BLaER1 (cell line): Measurements from ENCODE around the gene DAGLA.
"Not testable (repeated sequence)": the region's sequence is repeated elsewhere in the genome, so short reads cannot be mapped to it uniquely, and the experiment has no call there.

ENCODE experiments used
- H3K27ac ChIP-seq: shearing (Covaris generic); formaldehyde crosslinking; 2 replicates; pipeline ENCODE4 v1.8.1; 2022
- H3K27me3 ChIP-seq: shearing (Covaris generic); formaldehyde crosslinking; 2 replicates; pipeline ENCODE4 v1.8.1; 2022
- H3K36me3 ChIP-seq: shearing (Covaris generic); formaldehyde crosslinking; 2 replicates; pipeline ENCODE4 v1.8.1; 2022
- H3K4me1 ChIP-seq: shearing (Covaris generic); formaldehyde crosslinking; 2 replicates; pipeline ENCODE4 v1.8.1; 2022
- H3K4me2 ChIP-seq: shearing (Covaris generic); formaldehyde crosslinking; 2 replicates; pipeline ENCODE4 v1.8.1; 2022
- H3K4me3 ChIP-seq: shearing (Covaris generic); formaldehyde crosslinking; 2 replicates; pipeline ENCODE4 v1.8.1; 2022
- H3K9ac ChIP-seq: shearing (Covaris generic); formaldehyde crosslinking; 2 replicates; pipeline ENCODE4 v1.8.1; 2022
- H3K9me3 ChIP-seq: shearing (Covaris generic); formaldehyde crosslinking; 2 replicates; pipeline ENCODE4 v1.8.1; 2022
- H4K20me1 ChIP-seq: shearing (Covaris generic); formaldehyde crosslinking; 2 replicates; pipeline ENCODE4 v1.8.1; 2022
- Cebpa-rat ChIP-seq: shearing (Covaris generic); IDR thresholded peaks from 2 replicates; pipeline ENCODE4 v1.8.1; 2022

DAGLA gene

GRCh38 chr11:61645179-61645868 is 34.9 kb upstream of the DAGLA start:
- Histone ChIP-seq H3K4me1 (no peaks in the 10 kb centered on the region), H3K9ac (no peak overlapping the region), H3K4me3 (no peak overlapping the region), H3K4me2 (no peak overlapping the region), H4K20me1 (no peaks in the 10 kb centered on the region), H3K36me3 (no peaks in the 10 kb centered on the region), H3K27ac (no peak overlapping the region), H3K9me3 (no peaks in the 10 kb centered on the region), H3K27me3 (no peaks in the 10 kb centered on the region)
- TF ChIP-seq Cebpa-rat, result no peak

DNA sequence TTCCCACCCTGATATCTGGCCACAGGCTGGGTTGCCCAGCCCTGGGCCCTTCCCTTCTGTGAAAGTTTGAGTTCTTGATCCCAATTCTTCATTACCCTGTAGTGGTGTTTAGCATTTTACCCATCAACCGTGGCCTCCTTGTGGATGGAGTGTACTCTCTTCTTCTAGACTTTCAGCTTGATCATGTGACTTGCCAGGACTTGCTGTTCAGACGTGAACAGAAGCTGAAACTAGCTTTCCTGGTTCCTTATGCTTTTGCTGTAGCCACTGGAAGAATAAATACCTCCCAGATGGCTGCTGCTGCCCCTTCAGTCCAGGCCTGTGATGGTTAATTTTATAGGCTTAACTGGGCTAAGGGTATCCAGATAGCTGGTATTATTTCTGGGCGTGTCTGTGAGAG is 32.7 kb upstream of the DAGLA start:
- H3K27me3 ChIP-seq, result no peaks in the 10 kb centered on the region
- no peaks in the 10 kb centered on the region for H3K9me3 ChIP-seq
- H3K27ac ChIP-seq, result no peak overlapping the region
- H4K20me1 ChIP-seq, result no peaks in the 10 kb centered on the region
- no peaks in the 10 kb centered on the region for H3K4me1 ChIP-seq
- no peak overlapping the region for H3K9ac ChIP-seq
- H3K36me3 ChIP-seq, result no peaks in the 10 kb centered on the region
- no peak overlapping the region for H3K4me3 ChIP-seq
- no peak for TF ChIP-seq Cebpa-rat
- H3K4me2 ChIP-seq, result no peak overlapping the region

DNA sequence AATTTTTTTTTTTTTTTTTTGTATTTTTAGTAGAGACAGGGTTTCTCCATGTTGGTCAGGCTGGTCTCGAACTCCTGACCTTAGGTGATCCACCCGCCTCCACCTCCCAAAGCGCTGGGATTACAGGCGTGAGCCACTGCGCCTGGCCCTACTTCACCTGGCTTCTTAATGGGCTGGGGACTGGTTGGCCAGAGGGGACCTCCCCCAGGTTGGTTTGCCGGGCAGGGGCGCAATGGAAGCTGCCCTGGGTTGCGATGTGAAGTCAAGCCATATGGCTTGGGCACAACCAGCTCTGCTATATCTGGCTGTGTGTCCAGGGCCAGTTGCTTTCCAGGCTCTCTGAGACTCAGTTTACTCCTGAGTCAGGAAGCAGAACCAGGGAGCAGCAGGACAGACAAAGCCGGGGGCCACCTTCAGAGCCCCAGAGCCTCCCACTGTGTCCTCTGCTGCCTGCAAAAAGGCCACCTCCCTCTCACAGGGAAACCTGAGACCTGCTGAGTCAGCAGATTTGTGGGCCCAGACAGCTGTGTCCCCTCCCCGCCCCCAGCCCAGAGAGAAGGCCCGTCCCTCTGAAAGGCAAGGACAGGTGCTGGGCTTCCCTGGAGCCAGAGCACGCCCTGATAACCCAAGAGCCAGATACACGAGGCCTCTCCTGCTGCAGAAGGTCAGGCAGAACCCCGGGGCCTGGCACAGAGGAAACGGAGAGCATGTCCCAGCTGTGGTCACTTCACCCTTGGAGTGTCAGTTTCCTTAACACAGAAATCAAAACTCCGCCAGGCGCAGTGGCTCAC is 29.2 kb upstream of the DAGLA start:
- no peaks in the 10 kb centered on the region for H3K27me3 ChIP-seq
- no peaks in the 10 kb centered on the region for H3K9me3 ChIP-seq
- TF ChIP-seq Cebpa-rat, result no peak
- no peak overlapping the region for H3K4me3 ChIP-seq
- H3K4me2 ChIP-seq, result no peak overlapping the region
- H3K36me3 ChIP-seq, result no peaks in the 10 kb centered on the region
- no peak overlapping the region for H3K27ac ChIP-seq
- no peaks in the 10 kb centered on the region for H4K20me1 ChIP-seq
- peaks cover 11% of the 10 kb centered on the region for H3K4me1 ChIP-seq
- H3K9ac ChIP-seq, result no peak overlapping the region

DNA sequence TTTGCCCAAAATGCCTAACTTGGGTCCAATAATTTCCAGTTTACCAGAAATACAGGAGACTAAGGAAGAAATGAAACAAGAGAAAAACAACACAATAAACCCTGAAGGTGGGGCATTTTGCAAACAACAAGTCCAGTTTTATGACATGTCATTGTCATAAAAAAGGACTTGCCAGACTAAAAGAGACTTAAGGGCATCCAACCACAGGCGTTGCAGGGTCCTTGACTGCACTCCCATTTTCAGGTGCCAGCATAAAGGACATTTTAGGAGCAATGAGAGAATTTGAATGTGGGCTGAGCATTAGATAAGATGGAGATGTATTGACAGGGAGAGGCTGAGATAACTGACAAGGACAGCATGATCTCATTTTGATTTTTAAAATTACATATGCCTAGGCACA is 28.1 kb upstream of the DAGLA start:
- H3K4me2 ChIP-seq, result no peak overlapping the region
- no peaks in the 10 kb centered on the region for H3K9me3 ChIP-seq
- no peak overlapping the region for H3K4me3 ChIP-seq
- no peak overlapping the region for H3K9ac ChIP-seq
- no peaks in the 10 kb centered on the region for H4K20me1 ChIP-seq
- H3K27ac ChIP-seq, result no peak overlapping the region
- no peak for TF ChIP-seq Cebpa-rat
- no peaks in the 10 kb centered on the region for H3K36me3 ChIP-seq
- H3K4me1 ChIP-seq, result peaks cover 11% of the 10 kb centered on the region
- no peaks in the 10 kb centered on the region for H3K27me3 ChIP-seq

GRCh38 chr11:61654397-61654829 is 25.8 kb upstream of the DAGLA start:
- H3K4me1 ChIP-seq, result peaks cover 11% of the 10 kb centered on the region
- H3K9me3 ChIP-seq, result no peaks in the 10 kb centered on the region
- peak overlapping the region; percentile 44 for H3K4me2 ChIP-seq
- H3K36me3 ChIP-seq, result no peaks in the 10 kb centered on the region
- H3K27ac ChIP-seq, result no peak overlapping the region
- no peak overlapping the region for H3K4me3 ChIP-seq
- no peak for TF ChIP-seq Cebpa-rat
- no peak overlapping the region for H3K9ac ChIP-seq
- no peaks in the 10 kb centered on the region for H3K27me3 ChIP-seq
- no peaks in the 10 kb centered on the region for H4K20me1 ChIP-seq

DNA sequence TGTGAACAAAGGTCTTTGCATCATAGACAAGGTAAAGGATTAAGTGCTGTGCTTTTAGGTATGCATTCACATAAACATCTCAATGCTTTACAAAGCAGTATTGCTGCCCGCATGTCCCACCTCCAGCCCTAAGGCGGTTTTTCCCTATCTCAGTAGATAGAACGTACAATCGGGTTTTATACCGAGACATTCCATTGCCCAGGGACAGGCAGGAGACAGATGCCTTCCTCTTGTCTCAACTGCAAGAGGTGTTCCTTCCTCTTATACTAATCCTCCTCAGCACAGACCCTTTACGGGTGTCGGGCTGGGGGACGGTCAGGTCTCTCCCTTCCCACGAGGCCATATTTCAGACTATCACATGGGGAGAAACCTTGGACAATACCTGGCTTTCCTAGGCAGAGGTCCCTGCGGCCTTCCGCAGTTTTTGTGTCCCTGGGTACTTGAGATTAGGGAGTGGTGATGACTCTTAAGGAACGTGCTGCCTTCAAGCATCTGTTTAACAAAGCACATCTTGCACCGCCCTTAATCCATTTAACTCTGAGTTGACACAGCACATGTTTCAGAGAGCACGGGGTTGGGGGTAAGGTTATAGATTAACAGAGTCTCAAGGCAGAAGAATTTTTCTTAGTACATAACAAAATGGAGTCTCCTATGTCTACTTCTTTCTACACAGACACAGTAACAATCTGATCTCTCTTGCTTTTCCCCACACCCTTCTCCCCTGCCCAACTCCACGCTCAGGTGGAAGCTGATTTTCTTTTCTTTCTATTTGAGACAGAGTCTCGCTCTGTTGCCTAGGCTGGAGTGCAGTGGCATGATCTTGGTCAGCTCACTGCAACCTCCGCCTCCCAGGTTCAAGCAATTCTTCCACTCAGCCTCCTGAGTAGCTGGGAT is 24.7 kb upstream of the DAGLA start:
- peaks cover 11% of the 10 kb centered on the region for H3K4me1 ChIP-seq
- not testable (repeated sequence) for H4K20me1 ChIP-seq, H3K9me3 ChIP-seq, H3K27me3 ChIP-seq, H3K36me3 ChIP-seq, H3K4me3 ChIP-seq, H3K9ac ChIP-seq, H3K4me2 ChIP-seq, H3K27ac ChIP-seq

- Histone ChIP-seq H3K4me2 (no peak overlapping the region), H3K36me3 (no peaks in the 10 kb centered on the region), H3K4me3 (no peak overlapping the region), H3K27ac (no peak overlapping the region), H4K20me1 (no peaks in the 10 kb centered on the region), H3K9me3 (no peaks in the 10 kb centered on the region), H3K4me1 (peaks cover 11% of the 10 kb centered on the region), H3K27me3 (no peaks in the 10 kb centered on the region), H3K9ac (no peak overlapping the region)
- no peak for TF ChIP-seq Cebpa-rat
Observed at GRCh38 chr11:61656347-61657077, 23.7 kb upstream of the DAGLA start.

DNA sequence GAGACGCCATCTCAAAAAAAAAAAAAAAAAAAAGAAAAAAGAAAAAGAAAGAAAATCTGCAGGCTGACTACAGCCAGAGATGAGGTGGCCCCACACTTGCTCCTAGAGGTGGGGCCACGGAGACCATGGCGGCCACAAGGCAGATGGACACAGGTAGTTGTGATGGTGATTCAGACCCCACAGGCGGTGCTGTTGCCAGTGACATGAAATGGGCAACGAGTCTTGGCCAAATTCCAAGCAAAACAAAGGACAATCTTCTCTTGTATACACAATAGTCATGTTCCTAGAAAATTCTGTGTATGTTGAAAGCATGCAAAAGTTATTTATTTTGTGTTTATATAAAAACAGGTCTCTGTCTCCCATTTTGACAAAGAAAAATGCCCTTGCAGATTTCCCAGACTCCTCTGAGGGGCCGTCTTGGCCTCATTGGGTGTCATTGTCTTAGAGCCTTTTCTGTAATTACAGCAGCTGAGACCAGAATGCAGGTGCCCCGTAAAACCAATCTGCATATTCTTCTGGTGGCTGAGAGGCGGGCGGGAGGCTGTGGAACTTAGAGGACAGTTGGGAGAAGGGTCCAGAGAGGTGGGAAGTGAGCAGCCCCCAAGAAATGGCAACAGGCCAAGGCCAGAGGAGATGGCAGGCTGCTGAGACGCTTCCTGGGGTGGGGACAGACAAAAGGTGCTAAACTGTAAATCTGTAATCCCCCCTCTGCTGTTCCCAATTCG is 22.5 kb upstream of the DAGLA start:
- Histone ChIP-seq H3K9ac (no peak overlapping the region), H3K4me1 (peaks cover 11% of the 10 kb centered on the region), H3K4me3 (no peak overlapping the region), H3K9me3 (no peaks in the 10 kb centered on the region), H3K27me3 (no peaks in the 10 kb centered on the region), H3K4me2 (no peak overlapping the region), H4K20me1 (no peaks in the 10 kb centered on the region), H3K36me3 (no peaks in the 10 kb centered on the region), H3K27ac (no peak overlapping the region)
- no peak for TF ChIP-seq Cebpa-rat
